NOMO-1 treated with dmso at 0.1 percent for 144 hours (cell line): ENCODE results near the gene SLC39A11.
A peak's percentile ranks its signal among the peaks of the same experiment; 100 is the strongest.
"Not testable (repeated sequence)": the region's sequence is repeated elsewhere in the genome, so short reads cannot be mapped to it uniquely, and the experiment has no call there.

Experiments
- DNase-seq: peaks from one replicate; lab custom pipeline; 2025; ENCODE audit not compliant: unreplicated experiment; lab: John Stamatoyannopoulos, UW

SLC39A11 gene

GRCh38 chr17:72726936-72727335 is 365.6 kb downstream of the SLC39A11 start:
- peak; percentile 39 for DNase-seq

- DNase-seq = no peak
Observed at GRCh38 chr17:72725433-72726068, 366.9 kb downstream of the SLC39A11 start.

- DNase-seq = no peak
Observed at GRCh38 chr17:72724267-72724666, 368.2 kb downstream of the SLC39A11 start.

- no peak for DNase-seq
Observed at GRCh38 chr17:72723711-72724110, 368.8 kb downstream of the SLC39A11 start.

DNA sequence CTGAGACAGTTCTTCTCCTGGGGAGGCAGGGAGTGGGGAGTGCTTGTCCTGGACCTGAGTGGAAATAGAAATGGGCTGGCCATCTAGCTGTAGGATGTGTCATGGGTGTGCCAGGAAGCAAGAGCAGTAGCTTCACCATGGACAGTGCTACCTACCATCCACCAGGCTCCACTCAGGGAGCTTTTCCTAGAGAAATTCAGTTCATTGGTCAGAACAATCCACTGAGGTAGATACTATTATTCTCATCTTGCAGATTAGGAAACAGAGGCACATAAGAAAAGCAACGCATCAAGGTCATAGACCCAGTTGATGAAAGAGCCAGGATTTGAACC is 372.0 kb downstream of the SLC39A11 start:
- DNase-seq = no peak

DNA sequence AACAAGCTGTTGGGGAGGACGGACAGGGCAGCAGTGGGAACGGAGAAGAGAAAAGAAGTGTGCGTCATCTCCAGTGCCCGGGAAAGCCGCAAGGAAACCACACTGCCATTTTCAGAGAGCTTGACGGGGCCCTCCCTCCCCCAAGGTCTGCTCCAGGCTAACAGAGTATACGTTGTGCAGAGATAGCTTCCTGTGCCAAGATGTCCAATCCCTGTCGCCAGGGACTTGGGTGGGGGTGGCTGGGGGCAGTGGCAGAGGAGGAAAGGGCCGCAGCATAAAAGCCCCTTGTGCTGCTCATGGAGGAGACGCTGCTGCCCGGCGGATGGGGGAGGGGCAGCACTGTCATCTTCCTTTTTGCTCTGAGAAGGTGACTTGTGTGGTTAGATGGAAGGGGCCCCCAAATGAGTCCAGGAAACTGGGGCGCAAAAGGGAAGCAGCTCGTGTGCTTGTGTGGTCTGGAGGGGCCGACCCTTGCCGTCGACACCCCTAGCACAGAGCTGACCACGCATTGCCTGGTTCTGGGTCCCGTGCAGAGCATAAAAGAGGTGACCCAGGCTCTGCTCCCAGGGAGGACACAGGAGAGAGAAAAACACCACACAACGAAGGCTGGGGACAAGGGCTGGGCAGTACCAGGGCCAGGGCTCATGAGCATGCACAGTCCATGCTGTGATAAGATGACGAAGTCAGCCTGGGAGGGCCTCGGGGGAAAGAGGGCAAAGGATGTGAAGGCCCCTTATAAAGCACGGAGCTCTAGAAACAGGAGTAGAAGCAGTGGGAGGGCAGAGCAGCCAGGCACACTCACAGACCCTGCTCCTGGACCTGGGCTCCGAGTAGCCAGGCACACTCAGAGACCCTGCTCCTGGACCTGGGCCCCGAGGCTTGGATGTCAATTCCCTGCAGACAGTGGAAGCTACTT is 372.7 kb downstream of the SLC39A11 start:
- DNase-seq = peak; percentile 81

- no peak for DNase-seq
Observed at GRCh38 chr17:72719206-72719577, 373.3 kb downstream of the SLC39A11 start.

DNA sequence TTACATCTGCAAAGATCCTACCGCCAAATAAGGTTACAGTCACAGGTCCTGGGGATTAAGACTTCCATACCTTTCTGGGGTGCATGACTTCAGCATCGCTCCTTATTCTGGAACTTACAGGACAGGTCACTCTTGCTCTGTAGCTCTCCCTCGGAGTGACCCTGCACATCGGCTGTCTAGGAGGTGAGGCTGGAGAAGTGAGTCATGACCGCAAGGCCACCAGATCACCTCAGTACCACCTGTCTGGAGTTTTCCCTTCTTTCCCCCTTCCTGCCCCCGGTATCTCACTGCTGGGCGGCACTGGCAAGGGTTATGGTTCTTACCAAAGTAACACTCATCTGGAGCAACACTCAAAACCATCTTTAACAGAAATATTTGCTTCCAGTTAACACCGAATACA is 374.8 kb downstream of the SLC39A11 start:
- no peak for DNase-seq

GRCh38 chr17:72717276-72717675 is 375.2 kb downstream of the SLC39A11 start:
- DNase-seq = no peak

DNA sequence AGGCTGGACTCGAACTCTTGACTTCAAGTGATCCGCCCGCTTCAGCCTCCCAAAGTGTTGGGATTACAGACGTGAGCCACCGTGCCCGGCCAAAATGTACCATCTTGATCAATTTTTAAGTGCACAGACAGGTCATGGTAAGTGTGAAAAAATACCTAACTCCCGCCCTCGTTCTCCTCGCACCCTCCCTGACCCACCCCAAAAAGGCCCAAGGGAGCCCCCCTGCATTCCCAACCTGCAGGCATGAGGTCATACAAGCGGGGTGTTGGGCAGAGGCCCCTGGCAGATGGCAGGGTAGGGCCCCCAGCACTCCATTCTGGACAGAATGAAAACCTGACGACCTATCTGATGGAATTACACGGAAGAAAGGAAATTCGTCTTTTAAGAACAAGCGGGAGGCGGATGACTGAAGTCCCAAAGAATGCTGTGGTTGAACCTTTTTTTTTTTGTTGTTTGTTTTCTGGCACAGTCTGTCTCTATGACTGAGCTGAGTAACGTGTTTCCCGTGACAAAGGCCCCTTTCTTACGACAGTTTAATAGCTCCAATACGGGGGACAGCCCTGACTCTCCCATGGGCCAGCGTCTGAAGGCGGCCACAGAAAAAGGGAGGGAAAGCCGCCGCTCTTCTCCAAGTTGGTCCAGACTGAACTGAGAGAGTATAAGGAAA is 376.4 kb downstream of the SLC39A11 start:
- DNase-seq = no peak

DNA sequence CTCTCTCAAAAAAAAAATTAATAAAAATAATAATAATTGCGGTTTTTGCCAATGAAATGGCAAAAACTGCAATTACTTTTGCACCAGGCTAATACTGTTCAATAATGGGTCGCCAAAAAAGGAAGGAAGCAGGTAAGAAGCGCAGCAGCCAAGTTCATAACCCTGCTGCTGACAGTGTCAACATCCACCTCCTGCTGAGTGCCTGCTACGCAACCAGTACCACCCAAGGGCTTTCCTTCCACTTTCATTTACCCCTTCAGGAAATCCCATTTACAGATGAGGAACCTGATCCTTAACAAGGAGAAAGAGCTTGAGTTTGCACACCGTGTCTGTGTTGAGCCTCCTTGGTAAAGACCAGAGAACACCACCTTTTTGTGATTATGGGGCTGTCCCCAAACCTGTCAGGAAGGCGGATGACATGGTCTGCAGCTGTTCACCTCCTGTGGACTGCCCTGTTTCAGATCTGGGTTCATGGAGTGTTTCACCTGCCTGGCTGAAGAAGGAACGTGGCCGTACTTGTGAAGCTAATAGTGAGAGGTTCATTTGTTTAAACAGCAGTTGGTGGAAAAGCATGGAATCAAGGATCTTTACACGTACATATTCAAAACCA is 378.0 kb downstream of the SLC39A11 start:
- peak; percentile 46 for DNase-seq

DNA sequence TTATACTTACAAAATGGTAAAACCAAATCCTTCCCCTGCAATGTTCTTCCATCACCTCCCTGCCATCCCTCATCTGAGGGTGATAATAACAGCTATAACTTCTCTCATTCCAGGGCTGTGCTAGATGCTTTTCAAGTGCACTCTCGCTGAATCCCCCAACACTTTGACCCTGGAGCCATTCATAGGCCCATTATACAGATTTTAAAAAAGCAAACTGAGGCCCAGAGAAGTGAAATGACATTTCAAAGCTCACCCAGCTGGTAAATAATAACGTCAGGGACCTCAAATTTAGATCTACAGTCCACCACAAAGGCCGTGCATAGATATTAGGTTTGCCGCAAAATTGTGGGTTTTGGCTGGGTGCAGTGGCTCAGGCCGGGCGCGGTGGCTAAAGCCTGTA is 378.8 kb downstream of the SLC39A11 start:
- DNase-seq = no peak

GRCh38 chr17:72711521-72712310 is 380.8 kb downstream of the SLC39A11 start:
- DNase-seq = no peak

- DNase-seq = peak; percentile 66
Observed at GRCh38 chr17:72710834-72711233, 381.7 kb downstream of the SLC39A11 start.

DNA sequence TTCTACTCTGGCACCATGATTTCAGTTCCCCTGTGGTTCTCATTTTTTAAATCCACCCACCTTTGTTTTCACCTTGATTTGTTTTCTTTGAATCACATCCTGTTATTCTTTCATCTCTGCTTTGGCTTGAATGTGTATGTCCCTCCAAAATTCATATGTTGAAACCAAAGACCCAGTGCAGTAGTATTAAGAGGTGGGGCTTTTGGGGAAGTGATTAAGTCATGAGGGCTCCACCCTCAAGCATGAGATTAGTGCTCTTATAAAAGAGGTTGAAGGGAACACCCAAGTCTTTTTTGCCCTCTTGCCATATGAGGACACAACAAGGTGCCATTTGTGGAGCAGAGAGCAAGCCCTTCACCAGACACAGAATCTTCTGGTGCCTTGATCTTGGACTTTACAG is 382.3 kb downstream of the SLC39A11 start:
- no peak for DNase-seq

DNA sequence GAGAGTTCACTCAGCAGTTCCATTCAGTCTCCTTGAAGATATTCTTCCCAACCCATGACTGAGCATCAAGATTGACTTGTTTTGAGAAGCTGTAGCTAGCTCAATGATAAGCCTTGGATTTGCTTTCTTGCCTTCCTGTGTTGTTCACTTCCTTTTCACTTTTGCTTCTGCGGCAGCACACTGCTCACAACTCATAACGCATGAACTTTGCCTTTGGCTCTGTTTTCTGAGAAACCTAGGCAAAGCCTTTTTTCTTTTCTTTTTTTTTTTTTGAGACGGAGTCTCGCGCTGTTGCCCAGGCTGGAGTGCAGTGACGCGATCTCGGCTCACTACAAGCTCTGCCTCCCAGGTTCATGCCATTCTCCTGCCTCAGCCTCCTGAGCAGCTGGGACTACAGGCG is 383.8 kb downstream of the SLC39A11 start:
- not testable (repeated sequence) for DNase-seq

DNA sequence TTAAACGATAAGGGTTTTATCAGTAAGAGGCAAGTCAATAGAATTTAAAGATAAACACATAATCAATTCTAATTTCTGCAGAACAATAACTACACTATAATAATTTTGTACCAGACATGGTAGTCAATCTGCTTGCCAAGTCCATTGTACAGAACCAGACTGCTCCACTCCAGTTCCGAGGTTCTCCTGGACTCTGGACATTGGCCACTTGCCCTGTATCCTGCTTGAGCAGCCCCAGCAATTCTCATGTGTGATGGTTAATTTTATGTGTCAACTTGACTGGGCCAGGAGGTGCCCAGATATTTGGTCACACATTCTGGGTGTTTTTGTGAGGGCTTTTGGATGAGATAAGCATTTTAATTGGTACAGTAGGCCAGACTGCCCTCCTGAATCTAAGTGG is 384.6 kb downstream of the SLC39A11 start:
- DNase-seq = no peak

DNA sequence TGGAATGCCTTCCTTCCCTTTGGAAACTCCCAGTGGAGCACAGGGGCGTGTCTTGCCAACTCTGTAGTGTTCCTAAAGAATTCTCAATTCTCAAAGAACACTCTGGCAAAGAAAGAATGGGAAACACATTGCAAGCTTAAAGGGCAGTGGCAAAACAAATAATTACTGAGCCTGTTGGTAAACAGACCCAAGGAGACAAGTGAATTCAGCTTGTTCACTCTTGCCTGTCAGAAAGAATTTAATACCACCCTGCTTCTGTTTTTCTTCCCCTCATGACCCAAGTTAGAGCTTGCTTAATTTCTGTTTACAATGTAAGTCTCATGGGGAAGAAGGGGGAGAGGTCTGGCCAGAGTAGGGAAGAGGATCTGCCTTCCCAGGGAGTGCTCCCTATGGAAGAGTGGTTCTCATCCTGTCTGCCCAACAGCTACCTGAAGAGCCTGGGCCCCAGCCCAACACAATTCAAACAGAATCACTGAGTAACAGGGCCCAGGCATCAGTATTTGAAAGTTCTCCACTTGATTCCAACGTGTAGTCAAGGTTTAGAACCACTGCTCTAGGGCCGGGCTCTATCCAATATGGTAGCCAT is 386.0 kb downstream of the SLC39A11 start:
- no peak for DNase-seq

DNA sequence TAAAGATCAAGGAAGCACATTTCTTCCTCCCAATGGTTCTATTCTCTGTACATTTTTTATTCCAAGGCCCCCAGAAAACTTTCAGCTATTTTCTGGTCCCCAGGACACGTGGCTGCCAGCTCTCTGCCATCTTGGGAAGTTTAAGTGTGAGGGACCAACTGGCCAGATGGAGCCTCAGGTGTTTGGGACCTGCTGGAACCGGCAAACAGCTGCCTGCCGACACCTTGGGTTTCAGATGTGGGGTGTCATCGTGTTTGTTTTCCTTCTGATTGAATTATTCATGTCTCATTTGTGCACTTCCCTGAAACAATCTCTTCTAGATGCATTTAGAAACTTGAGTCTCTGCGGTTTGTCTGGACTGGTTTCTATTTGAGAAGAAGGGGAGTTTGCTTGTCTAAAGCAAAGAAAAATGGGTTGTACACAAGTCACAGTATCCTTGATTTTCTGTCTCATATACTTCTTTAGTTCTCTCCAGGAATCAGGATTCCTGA is 386.5 kb downstream of the SLC39A11 start:
- no peak for DNase-seq

- no peak for DNase-seq
Observed at GRCh38 chr17:72702998-72703397, 389.5 kb downstream of the SLC39A11 start.
